Nucleus accumbens (tissue), 56 donors: ENCODE measurements around the gene OARD1.
"Not testable (repeated sequence)": the region's sequence is repeated elsewhere in the genome, so short reads cannot be mapped to it uniquely, and the experiment has no call there.

Experiments used
- DNase-seq, 56 donors: peaks; one replicate each; lab custom pipeline; 2025; lab: John Stamatoyannopoulos, UW

OARD1 gene

DNA sequence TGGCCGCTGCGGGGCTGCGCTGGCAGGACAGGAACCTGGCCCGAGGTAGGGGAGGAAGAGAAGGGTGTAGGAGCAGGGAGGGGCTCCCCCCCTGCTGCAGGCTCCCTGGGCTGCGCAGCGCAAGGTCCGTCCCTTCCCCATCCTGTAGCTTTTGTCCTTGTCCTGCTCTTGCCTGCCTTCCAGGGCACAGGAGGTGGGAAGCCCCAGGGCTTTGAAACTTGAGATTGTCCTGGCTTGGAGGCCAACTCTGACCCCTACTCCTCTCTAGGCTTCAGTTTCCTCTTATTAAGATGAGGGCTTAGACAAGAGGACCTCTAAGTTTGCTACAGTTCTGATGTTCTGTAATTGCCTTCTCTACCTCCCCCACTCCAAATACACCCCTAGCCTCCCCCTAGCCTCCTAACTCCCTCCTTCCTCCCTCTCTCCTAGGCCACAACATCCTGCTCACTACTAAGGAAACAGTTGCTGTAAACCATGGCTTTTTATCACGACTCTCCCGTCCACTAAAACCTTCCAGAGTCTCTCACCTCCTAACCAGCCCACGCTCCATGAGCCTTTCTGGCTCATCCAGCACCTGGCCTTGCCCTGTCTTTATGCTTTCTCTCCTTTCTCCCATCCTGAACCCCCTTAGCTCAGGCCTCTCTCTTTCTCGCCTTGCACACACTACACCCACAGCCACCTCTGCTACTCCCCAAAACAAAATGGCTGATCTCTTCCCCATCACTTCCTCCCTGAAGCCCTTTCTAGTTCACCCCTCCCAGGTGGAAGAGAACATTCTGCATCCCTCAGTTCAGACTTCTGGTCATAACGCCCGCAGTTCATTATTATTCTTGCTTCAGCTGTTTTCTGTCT is 43.4 kb downstream of the OARD1 start:
- no peak for DNase-seq

GRCh38 chr6:41027799-41028560 is 44.2 kb downstream of the OARD1 start:
- DNase-seq: peak in 49 of 56 donors; percentile 13 to 84 (median 41)

DNA sequence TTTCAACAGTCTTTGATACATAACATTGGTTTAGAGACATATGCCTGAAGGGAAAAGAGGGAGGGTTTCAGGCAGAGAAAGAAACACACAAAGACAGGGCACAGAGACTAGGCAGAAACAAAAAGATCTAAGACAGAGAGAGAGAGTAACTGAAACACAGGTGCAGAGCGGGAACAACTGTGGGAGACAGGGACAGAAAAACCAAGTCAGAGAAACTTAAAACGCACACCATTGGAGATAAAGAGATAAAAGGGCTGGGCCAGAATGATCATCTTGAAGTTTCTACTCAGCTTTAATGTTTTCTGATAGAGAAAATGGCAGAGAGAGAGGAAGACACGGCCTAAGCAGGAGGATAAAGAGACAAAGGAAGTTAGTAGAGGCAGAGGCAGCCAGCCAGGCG is 44.9 kb downstream of the OARD1 start:
- DNase-seq: no peak

DNA sequence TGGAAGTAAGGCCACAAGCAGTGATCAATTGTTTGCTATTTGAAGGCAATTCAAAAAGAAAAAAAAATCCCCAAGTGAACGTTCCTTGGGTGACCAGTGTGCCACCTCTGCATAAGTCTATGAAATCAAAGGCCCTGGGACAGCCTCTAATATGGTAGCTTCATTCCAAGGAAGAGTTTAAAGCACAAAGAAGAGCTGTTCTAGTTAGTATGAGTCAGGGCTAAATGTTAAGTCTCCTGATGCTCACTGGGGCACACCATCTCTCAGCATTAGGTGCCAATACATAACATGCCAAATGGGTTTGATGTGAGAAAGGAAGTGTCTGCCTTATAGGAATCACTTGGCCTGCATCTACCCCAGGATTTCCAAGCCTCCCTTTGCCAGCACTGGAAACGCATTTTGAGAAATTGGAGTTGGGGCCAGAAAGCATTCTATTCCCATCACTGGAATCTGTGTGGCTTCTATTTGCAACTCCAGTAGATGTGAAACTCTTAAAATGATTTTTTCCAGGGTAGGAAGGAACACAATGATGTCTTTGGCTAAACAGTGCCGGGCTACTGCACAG is 46.1 kb downstream of the OARD1 start:
- no peak for DNase-seq

- DNase-seq: no peak
Measured at GRCh38 chr6:41023114-41023513, 49.0 kb downstream of the OARD1 start.

- no peak for DNase-seq
Measured at GRCh38 chr6:41022294-41022693, 49.9 kb downstream of the OARD1 start.

GRCh38 chr6:41021832-41022231 is 50.3 kb downstream of the OARD1 start:
- DNase-seq: peak in 3 of 56 donors; percentile 4 to 38 (median 6)

- no peak for DNase-seq
Measured at GRCh38 chr6:41017663-41018062, 54.5 kb downstream of the OARD1 start.

GRCh38 chr6:41015860-41016259 is 56.3 kb downstream of the OARD1 start:
- DNase-seq: not testable (repeated sequence)

DNA sequence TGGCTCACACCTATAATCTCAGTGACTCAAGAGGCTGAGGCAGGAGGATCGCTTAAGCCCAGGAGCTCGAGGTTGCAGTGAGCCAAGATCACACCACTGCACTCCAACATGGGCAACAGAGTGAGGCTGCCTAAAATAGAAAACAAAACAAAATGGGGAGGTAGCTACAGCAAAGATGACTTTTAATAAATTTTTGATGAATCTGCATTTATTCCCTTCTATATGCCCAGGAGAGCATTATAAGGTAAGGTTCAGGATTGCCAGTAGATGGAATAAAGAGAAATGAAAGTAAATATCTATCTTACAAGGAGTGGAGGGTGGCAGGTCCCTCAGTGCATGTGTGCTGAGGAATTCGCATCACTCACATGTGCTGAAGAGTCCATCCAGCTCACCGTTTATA is 57.4 kb downstream of the OARD1 start:
- DNase-seq: no peak
